Mesenteric fat pad (tissue), 1 donor: Measurements from ENCODE around the gene ELF5. TPM values are rescaled to one million over a fixed set of nuclear protein-coding genes. Genes with fewer than 3 reads are reported as not detected.

Source experiments
- DNase-seq: peaks from one replicate; pipeline ENCODE4 v3.0.0-alpha.2; 2020; ENCODE audit warnings: low spot score
- long read RNA-seq: library from polyadenylated mRNA; unstranded; transcript quantifications from one replicate; pipeline ENCODE4 v2.0.0, GENCODE V29; 2020
- total RNA-seq: library from RNA; stranded (reverse); fragmentation: NEBNext Ultra II Directional; extraction: Animal tissue kit (Norgen Biotek cat#: 25700); gene quantifications from one replicate; pipeline ENCODE4 v1.2.1, GENCODE V29; 2021
- donor health status: DM: yes; HTN: yes; CAD: no.

The ELF5 gene
- not detected for total RNA-seq
- long read RNA-seq: 0 reads

DNA sequence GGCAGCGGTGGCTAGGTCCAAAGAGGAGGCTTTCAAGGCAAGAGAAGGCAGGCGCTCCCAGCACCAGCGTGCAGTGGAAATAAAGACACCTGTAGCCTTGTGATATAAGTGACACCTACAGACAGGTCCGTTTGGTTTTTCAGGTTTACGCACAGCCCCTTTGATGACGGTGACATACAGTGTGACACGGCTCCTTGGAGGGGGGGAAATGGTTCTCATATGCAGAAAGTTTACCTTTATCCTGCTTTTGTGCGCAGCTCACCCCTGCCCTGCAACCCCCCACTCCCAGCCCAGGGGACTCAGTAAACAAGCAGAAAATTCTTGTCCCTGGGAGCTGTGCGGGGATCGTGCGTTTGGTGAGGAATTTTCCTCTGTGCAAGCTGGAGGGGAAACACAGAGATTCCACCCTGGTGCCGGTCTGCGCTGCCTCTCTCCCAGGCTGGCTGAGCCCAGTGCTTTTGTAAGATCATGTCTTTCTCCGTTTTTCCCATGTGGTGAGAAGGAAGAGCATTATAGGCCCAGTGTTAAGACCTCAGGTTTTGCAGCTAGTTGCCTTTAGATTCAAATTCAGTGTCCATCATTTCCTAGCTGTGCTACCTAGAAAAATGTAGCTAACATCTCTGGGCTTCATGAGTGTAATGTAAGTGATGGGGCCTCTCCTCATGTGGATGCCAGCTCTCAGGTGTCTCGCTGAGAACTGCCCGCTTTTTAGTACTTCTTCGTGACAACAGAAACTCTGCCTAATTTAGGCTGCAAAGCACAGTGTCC lies at the start of gene ELF5:
Gene ELF5 (minus strand): TSS at position 113 of the 768 bp plus-strand sequence. CDS start 8,045 bp downstream, outside the sequence.
- DNase-seq: no peak

DNA sequence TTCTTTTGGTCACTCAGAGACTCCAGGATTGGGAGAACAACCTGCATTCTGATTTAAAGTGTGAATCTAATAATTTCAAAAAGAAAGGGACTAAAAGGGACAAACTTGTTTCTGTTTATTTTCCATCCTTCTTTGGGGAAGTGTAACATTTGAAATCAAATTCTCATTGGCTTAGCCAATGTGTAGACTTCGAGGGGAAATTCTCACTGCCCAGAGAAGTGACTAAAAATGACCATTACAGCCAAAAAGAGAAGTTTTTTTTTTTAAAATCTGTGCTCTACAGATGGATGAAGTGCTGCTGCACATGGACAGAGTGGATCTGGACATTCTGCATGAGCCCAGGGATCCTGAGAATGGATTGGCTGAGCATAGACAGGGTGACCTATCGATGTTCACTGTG lies 49.4 kb upstream of the ELF5 start:
- DNase-seq: no peak

DNA sequence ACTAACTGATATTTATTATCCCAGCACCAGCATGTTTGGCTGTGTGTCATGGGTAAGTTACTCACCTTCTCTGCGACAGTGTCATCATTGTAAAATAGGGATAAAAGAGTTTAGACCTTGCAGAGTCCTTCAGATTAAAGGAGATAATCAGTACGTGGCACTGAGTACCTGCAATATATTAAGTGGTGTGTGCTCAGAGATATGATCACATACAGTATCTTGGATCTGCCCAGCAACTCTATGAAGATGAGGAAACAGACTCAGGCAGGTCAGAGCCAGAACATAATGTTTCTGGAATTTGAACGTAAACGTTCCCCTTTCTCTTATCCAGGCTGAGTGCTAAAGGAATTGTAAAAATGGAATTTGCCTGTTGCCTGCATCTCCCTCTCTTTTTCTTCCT lies 46.9 kb upstream of the ELF5 start:
- DNase-seq: no peak

DNA sequence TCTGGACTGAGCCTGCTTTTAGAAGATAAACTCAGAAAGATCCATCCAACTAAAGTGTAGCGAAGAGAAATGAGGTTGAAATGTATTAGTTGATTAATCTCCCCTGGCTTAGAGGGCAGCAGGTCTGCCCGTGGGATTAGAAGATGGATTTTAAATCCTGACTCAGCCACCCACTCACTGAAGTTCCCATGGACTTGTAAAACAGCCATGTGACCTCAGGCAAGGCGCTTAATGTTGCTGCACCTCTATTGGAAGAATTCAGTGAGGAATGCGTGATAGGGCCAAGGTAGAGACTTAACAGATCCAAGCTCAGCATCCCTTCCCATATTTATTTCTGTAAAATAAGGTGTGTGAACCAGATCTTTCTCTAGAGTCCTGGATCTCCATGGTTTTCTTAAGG lies 45.1 kb upstream of the ELF5 start:
- DNase-seq: no peak

DNA sequence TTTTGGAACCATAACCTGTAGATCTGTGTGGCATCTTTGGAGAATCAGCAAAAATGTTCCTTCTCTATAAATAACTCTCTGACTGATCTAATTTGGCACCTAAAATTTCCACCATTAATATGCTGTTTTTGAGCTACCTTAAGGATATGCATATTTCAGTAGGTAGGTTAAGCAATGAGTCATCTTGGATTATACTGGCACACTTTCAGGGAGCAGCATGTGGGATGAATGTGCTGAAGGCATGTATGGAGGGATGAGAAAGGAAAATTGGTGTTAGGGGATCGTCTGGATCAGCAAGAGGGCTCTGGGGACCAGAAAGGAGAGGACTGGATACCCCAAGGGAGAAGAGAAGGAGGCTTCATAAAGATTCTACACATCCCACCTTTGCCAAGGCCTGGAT lies 44.6 kb upstream of the ELF5 start:
- no peak for DNase-seq

DNA sequence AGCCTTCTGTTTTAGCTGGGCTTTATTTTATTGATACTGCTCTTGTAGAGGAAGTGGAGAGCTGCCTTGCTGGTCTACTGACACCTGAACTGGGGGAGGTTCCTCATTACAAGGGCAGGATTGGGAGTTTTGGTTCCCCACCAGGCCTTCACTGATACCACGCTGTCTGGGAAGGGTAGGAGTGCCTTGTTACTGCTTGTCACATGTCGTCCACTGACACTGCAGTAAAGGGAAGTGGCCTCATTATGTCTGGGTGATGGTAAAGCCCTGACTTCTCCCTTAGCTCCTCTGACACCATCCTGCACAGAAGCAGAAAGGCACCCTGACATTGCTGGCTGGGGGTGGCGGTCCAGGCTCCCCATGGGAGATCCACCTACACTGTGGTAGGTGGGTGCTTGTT lies 38.7 kb upstream of the ELF5 start:
- no peak for DNase-seq

DNA sequence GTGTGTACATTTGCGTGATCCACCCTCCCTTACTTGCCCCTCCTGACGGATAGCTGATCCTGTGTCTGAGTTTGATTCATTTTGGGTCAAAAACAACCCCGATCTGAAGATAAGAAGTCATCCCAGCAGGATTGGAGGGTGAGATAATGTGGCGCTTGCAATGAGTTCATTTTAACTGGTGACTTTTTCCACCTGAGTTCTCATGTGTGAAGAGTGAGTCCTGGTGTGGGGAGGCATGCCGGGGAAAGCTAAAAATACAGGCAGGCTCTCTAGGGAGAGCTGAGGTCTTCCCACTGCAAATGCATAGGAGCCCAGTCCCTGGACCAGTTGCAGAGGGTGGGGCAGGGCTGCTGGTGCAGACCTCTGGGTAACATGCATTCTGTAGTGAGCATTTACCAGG lies 35.7 kb upstream of the ELF5 start:
- DNase-seq: no peak

DNA sequence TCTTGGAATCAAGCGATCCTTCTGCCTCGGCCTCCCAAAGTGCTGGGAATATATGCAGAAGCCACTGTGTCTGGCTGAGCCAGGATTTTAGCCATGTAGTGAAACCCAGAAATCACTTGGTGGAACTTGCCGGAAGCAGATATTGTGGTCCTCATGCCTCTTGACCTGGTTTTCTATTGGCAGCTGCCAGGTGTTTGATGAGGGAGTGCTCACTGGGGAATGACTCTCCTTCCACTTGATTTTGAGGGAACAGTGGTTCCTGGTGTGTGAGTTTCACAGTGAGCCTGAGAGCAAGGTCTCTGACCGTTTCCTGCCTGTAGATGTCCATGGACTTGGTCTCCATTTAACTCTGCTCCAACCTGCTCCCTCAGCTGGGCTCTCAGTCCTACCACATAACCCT lies 34.7 kb upstream of the ELF5 start:
- DNase-seq: no peak

DNA sequence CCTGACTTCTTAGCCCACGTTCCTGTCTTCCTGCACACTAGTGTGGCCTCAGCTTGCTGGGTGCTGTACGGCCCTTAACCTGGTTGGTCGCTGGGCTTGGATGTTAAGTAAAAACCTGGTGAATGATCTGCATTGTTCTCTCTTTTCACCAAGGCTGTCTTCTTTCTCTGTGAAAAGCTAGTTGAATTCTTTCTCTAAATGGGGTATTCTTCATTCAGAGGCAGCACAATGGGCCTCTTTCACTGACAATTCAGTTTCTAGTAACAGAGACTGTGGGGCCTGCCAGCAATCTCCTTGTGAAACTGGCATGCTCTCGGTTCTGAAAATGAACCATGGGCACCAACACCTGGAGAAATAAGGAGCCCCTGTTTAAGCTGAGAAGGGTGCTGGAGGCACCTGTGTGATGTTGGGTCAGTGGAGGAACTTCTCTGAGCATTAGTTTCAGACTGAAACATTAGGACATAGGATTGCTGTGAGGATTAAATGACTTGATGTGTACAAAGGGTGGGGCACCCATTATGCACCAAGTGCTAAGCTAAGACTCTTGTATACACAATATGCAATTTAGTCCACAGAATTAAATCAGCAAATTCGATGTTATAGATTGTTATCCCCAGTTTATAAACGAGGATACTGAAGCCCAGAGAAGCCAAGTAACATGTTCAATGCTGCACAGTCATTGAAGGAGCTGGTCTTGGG lies 33.1 kb upstream of the ELF5 start:
- DNase-seq: no peak

DNA sequence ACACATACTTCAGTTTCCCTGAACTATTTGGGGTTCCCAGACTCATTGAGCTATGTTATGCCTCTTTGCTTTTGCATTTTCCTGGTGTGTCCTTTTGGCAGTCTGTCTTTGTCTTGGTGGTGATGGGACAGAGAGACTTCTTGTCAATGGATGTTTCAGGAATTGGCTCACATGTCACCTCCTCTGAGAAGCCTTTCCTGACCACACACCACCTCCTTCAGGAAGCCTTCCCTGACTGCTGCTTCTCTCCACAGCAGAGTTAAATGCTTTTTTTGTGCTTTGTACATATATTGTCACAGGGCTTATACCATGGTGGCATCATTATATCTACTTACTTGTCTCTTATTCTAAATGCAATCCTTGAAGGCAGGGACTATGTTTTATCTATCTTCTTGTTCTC lies 28.5 kb upstream of the ELF5 start:
- DNase-seq: no peak

DNA sequence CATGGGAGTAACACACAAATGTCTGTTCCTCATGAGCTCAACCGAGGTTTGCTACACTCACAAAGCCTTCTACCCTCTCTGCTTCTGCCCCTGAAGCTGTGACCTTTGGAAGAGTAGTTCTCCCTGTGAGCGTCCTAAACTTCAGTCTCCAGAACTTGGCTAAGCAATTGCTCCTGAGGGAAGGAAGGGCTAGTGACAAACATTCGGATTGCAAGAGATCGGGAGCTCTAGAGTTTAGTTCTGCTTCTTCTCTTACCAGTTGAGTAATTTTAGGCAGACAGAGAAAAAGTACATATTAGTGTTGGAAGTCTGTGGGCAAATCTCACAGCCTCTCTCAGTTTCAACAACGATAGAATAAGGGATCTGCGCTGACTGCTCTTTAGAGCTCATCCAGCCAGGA lies 27.3 kb upstream of the ELF5 start:
- no peak for DNase-seq

DNA sequence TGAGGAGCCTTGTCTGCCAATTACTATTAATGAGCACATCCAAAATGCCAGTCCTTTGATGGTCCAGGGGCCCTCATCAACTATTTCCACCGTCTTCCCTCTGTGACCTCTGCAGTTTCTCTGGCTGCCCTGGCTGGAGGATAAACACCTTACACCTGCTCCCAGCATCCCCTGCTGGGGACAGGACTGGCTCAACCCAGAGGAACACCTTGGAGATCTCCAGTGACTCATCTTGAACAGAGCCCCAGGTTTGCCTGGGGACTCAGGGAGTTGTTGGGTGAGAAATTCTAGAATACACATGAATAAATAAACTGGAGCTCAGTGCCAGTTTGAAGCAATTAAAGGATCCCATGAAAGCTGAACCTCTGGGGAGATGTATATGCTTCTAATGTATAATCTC lies 24.0 kb upstream of the ELF5 start:
- no peak for DNase-seq

DNA sequence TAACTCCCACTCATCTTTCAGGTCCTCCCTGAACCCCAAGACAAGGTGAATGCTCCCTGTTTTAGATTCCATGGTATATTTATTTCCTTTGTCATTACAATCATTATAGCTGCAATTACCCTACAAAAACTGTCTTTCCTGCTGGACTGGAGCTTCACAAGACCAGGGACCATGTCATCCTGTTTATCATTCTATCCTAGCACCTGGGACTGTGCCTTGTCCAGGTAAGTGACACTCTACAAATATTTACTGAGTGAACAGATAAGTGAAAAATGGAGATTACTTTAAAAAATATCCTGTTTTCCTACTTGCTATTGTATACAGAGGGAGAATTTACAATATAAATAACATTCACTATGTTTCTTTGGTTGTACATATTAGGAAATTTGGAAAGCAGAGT lies 22.5 kb upstream of the ELF5 start:
- no peak for DNase-seq

DNA sequence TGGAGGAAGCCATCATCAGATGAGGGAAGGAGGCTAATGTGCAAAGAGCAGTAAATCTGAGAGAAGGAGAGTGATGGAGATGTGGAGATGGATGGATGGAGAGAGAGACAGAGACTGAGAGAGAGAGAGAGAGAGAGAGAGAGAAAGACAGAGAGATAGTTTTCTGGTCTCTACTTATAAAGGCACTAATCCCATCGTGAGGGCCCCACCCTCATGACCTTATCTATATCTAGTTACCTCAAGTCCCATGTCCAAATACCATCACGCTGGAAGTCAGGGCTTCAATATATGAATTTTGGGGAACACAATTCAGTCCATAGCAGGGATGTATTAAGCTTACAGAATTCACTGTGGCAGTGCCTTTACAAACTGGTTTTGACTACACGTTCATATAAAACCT lies 21.2 kb upstream of the ELF5 start:
- no peak for DNase-seq

DNA sequence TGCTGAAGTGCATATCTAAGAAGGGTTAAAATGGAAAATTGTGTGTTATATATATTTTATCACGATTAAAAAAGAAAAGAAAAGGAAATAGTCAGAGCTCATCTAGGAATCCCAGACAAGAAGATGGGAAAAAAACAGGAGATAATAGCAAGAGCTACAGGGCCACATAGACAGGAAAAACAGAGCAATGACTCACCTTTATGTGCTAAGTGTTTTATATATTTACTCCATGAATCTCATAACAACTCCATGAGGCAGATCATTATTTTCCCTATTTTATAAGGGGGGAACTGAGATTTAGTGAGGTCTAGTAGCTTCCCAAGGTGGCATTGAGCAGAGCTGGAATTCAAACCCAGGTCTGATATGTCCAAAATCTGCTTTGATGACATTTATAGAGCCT lies 18.1 kb upstream of the ELF5 start:
- DNase-seq: no peak

DNA sequence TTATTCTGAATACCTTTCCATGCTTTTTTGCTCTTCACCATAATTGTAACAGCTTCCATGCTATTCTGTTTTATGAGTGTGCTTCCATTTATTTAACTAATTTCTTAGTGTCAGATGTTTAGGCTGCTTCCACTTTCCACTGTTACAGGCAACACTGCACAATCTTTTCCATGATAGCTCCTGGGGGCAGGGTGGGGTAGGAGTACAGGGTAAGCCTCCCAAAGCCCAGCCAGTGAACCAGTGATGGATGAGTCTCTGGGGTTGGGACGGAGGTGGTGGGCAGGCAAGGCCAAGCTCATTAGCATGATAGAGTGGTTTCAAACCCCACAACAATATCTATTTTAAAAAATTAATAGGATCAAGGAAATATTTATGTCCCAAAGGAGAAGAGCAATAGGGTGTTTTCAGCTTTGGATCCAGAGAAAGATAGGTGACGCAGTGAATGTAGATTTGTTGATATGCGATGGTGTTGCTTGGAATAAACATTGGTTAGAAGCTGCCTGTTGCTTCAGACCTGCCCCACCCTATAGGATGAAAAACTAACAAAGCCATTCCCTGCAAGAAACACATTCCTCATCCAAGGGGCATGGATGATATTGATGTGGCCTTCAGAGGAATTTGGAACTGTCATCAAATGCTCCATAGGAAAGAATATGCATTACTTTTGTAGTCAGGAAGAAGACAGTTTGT lies 17.1 kb upstream of the ELF5 start:
- no peak for DNase-seq

DNA sequence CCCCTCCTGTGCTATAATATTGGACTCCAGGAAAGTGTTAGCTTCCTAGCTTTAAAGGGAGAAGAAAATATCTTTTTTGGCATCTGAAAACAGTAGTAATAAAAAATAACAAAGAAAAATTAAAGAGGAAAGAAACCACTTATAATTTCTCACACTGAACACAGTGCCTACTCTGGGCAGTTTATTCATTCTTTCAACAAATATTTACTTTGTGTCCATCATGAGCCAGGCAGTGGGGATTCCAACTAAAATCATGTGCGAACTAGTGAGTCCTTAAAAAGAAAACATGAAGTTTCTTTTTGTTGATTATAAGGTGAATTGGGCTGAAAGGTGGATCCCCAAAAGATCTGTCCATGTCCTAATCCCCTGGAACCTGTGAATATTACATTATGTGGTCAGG lies 16.0 kb upstream of the ELF5 start:
- DNase-seq: no peak

DNA sequence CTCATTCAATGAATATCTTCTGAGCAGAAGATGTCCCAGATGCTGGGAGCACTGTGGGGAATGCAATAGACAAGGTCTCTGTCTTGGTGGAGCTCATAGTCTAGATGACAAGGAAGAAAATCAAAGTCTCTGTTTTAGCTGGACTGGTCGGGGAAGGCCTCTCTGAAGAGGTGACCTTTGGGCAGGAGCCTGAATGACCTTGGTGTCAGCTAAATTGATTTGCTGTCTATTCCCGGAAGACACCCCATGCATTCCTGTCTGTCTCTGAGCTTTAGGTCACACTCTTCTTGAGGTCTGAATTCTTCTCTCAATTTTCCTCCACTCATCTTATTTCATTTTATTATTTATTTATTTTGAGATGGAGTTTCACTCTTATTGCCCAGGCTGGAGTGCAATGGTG lies 14.5 kb upstream of the ELF5 start:
- DNase-seq: no peak

DNA sequence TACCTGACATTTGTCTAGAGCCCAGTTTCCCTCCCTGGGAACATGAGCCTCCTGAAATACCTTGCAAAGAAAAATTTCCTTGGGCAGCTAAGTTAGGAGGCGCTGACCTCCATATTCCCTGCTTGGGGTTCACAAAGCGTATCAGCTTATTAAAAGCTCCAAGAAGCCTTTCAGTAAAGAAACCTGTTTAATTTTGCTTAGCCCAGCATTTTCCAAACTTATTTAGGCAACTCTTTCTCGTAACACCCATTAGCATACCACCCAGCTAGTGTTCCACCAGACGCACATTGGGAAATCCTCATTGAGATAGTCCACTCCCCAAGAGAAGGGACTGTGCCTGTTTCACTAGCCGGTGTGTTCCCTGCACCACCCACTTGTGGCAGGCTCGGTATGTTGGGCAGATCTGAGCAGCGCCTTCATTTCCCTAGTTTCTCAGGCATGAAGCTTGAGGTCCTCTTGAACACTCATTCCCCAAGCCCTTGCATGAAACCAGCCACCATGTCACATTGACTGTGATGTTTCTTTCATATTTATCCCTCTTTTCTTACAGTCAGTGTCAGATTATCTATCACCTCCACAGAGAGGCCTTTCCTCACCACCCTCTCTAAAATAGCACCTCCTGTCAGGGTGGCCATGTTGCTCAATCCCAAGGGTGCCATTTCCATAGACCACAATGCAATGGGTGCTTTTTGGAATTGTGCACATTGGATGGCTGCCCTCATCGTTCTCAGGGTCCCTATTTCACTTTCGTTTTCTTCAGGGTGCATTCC lies 12.5 kb upstream of the ELF5 start:
- DNase-seq: no peak

DNA sequence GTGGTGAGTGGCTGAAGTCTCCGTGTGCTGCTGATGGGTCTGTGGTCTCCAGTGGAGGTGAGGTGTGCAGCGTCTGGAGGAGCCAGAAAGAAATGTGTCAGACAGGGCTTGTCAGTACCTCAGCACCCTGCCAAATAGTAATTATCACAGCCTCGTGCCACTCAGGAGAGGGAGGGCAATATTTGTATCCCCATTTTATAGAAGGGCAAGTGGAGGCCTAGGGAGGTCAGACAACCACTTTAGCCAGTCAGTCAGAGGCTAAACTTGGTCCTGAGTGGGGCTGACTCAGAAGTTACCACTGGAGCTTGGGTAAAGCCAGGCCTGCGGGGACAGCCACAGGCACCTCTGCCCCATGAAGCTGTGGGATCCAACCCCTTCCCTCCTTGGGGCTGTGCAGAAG lies 11.5 kb upstream of the ELF5 start:
- no peak for DNase-seq

DNA sequence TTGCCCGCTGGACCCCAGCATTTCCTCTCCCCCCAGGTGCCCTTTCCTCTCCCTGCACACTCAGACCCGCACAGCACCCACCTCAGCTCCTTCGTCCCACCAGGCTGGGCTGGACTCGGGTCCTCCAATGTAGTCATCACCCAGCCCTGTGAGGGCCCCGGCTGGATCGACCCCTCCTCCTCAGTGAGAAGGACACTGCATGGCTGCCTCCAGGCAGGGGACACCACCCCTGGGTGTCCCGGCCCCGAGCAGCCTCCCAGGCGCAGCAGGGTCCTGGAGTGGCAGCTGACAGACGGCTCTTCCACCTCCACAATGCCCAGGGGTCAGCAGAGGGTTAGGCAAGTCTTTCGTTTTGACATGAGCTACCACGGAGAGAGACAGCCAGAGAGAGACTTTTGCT lies 11.1 kb upstream of the ELF5 start:
- DNase-seq: no peak

DNA sequence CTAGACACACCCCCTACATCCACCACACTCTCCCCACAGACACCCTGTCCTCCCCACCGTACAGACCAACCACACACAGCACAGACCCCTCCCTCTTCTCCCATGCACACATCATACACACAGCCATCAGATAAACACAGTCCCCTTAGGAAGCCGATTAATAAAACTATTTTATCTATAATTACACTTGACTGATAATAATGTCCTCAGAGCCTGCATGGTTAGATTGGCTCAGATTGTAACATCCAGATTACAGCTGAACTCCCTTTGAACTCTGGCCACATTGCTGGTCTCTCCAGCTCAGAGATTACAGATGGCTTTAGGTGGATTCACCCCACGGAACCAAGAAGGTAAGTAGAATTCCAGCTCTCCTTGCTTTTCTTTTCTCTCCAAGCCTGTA lies 9.5 kb upstream of the ELF5 start:
- DNase-seq: no peak
